Heart right ventricle (tissue), 16 donors: Measurements from ENCODE around the gene MOSPD3. TPM values are rescaled to one million over a fixed set of nuclear protein-coding genes. Genes with fewer than 3 reads are reported as not detected.
"Not testable (repeated sequence)": the region's sequence is repeated elsewhere in the genome, so short reads cannot be mapped to it uniquely, and the experiment has no call there.

Experiments
- ATAC-seq, 8 donors: fragments of 200-7000 bp; cut with Tn5 transposase; one replicate each; pipeline ENCODE4 v1.9.1; 2020; ENCODE audit warnings: mild to moderate bottlenecking in 8 of 8, moderate library complexity in 8 of 8, moderate number of reproducible peaks in 1 of 8
- DNase-seq, 2 donors: peaks; one replicate each; pipeline ENCODE4 v3.0.0-alpha.2; 2020
- H3K27ac ChIP-seq, 10 donors: fragments of 200-600 bp; sonication (generic) in 2 of 10; one replicate each; pipeline versions ENCODE4 v1.5.0 to v1.8.0; 2020 to 2022; ENCODE audit warnings: mild to moderate bottlenecking in 3 of 10
- H3K27me3 ChIP-seq, 7 donors: fragments of 200-600 bp; one replicate each; pipeline ENCODE4 v1.8.0; 2021 to 2022; ENCODE audit warnings: mild to moderate bottlenecking in 2 of 7
- H3K36me3 ChIP-seq, 9 donors: fragments of 200-600 bp; sonication (generic) in 1 of 9; one replicate each; pipeline versions ENCODE4 v1.5.0 to v1.8.0; 2020 to 2022; ENCODE audit warnings: mild to moderate bottlenecking in 2 of 9
- H3K4me1 ChIP-seq, 9 donors: fragments of 200-600 bp; sonication (generic) in 1 of 9; one replicate each; pipeline versions ENCODE4 v1.5.0 to v1.8.0; 2020 to 2022; ENCODE audit warnings: mild to moderate bottlenecking in 4 of 9
- H3K4me3 ChIP-seq, 10 donors: fragments of 200-600 bp; sonication (generic) in 2 of 10; one replicate each; pipeline versions ENCODE4 v1.5.0 to v1.8.0; 2020 to 2022; ENCODE audit warnings: mild to moderate bottlenecking in 7 of 10, moderate library complexity in 2 of 10
- H3K9me3 ChIP-seq, 11 donors: fragments of 200-600 bp in 10 of 11; sonication (generic) in 2 of 11; one replicate each; pipeline versions ENCODE4 v1.5.0 to v1.8.0; 2013 to 2022; ENCODE audit warnings: mild to moderate bottlenecking in 2 of 11, control low read depth in 1 of 11, moderate library complexity in 1 of 11
- CTCF ChIP-seq, 9 donors: fragments of 200-600 bp; sonication (generic) in 2 of 9; IDR thresholded peaks; one replicate each; pipeline versions ENCODE4 v1.5.0 to v1.8.0; 2021 to 2022; ENCODE audit warnings: antibody characterized with exemption in 9 of 9, mild to moderate bottlenecking in 5 of 9, moderate library complexity in 1 of 9
- WGBS, 2 donors: extraction: QIAGEN DNeasy Blood & Tissue Kit; methylation state at CpG; one replicate each; pipeline ENCODE4 v1.1.7; 2013; ENCODE audit warnings: inconsistent platforms in 1 of 2; 5-methylcytosine and 5-hydroxymethylcytosine counted together
- intact Hi-C, 10 donors: fragments of 100-400 bp; cut with DNase I; formaldehyde crosslinking; loops; one replicate each; pipeline versions ENCODE4 v1.11.1 to v1.14.2; 2022
- polyA plus RNA-seq, 2 donors: library from polyadenylated mRNA; stranded (reverse); fragments of 200-250 nt; gene quantifications; one replicate each; pipeline ENCODE4 v1.2.3, GENCODE V29; 2013
- total RNA-seq, 10 donors: library from RNA; stranded (reverse); fragmentation: NEBNext Ultra II Directional in 3 of 10; extraction: Animal tissue kit (Norgen Biotek cat#: 25700) in 3 of 10; gene quantifications; one replicate each; pipeline versions ENCODE4 v1.2.1 to v1.2.4, GENCODE V29; 2021 to 2023
- donor health status: Arrhythmogenic right ventricular cardiomyopathy.
- donor health status: ischemic (EF 13 %, LVEDD 7.1; RV severe dilation, severe dysfunction).
- donor health status: healthy with polysubstance abuse.
- donor health status: DM: no; HTN: yes; CAD: no.
- donor health status: DM: no; HTN: no; CAD: no.
- donor health status: ischemic (EF 25% LVEDD 6.9; RV normal size, moderate dysfunction).
- donor health status: ischemic (EF 25% LVEDD 5.7; RV mildly dilated, moderate dysfunction).
- donor health status: healthy.
- donor health status: DM: yes; HTN: yes; CAD: no.
- donor health status: Ischemic cardiomyopathy.
- donor health status: ischemic (EF 35%, LVEDD 5.7; RV mildly dilated, moderate dysfunction).
- donor health status: nonischemic (EF 11% LVEDD 7.7; RV severe dilation, severe dysfunction).
- donor health status: DM: yes; HTN: yes; CAD: no.
- donor health status: PGD.
- donor health status: ischemic (EF 29% LVEDD 5.4; RV normal size, mild dysfunction).
- donor health status: nonischemic (EF 23%, LVEDD 6.1; RV moderate dilation, normal function).

The MOSPD3 gene
- total and polyA plus RNA-seq, 12 donors: 8.0 to 12.6 (median 10.9) TPM

- no peak overlapping the region for H3K4me3 ChIP-seq
- no peaks in the 10 kb centered on the region for H3K9me3 ChIP-seq
- intact Hi-C loops: no loop called here
- DNase-seq (no peak), ATAC-seq (peak in 2 of 8 donors; percentile 9 to 26)
- 46 to 53% methylated on average over 25 of the region's 25 CpGs for WGBS, 2 donors
- peaks cover 0 to 7% (median 0%) of the 10 kb centered on the region in 9 donors for H3K4me1 ChIP-seq
- H3K27me3 ChIP-seq: peaks cover 0 to 95% (median 71%) of the 10 kb centered on the region in 7 donors
- TF ChIP-seq CTCF (IDR thresholded peaks at IDR 0.05): no peak
- no peak overlapping the region for H3K27ac ChIP-seq
- no peaks in the 10 kb centered on the region for H3K36me3 ChIP-seq
Observed at GRCh38 chr7:100654908-100655831, 42.8 kb downstream of the MOSPD3 start.

DNA sequence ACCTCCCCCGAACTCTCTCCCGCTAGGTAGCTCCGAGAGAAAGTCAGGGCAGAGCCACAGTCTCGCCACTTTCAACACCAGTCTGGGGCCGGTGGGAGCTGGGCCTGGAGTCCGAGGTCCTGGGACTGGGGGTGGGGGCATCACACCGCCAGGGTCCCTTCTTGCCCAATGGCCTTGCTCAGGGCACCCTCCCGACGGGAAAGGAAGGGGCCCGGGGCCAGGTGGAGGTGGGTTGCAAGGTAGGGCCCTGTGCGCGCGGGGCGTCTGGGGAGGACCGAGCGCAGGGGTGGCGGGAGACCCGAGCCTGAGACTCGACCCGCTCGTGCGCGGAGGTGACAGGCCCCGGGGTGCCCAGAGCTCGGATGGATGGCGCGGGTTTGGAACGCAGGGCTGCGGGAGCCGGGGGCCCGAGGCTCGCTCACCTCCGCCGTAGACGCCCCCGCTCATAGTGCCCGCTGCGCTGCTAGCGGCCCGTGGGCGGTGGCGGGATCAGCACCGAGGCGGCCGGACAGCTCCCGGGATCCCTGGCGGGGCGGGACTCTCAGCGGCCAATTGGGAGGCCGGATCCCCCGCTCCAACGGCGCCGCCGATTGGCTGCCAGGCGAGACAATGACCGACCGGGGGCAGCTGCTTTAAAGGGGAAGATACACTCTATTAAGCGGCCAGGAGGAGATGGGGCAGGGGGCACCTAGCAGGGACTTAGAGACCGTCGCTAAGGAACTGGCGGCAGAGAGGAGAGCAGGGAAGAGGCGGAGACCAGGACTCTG, 43.8 kb downstream of the MOSPD3 start, which contains the start of gene ACTL6B:
Gene ACTL6B (minus strand): TSS at position 541 of the 767 bp plus-strand sequence. CDS start 94 bp downstream, at position 447.
- 8 to 11% methylated on average over 57 to 63 of the region's 63 CpGs for WGBS, 2 donors
- no peak for TF ChIP-seq CTCF (IDR thresholded peaks at IDR 0.05)
- Histone ChIP-seq H3K36me3 (no peaks in the 10 kb centered on the region), H3K27me3 (peaks cover 0 to 97% (median 70%) of the 10 kb centered on the region in 7 donors), H3K4me1 (peaks cover 0 to 7% (median 0%) of the 10 kb centered on the region in 9 donors), H3K4me3 (no peak within 1 kb of the TSS), H3K9me3 (no peaks in the 10 kb centered on the region), H3K27ac (no peak within 1 kb of the TSS)
- intact Hi-C loops: no loop called here
- DNase-seq (peak; percentile 54 to 70), ATAC-seq (peak; percentile 55 to 85 (median 76))

GRCh38 chr7:100662194-100662776, 49.9 kb downstream of the MOSPD3 start:
- H3K9me3 ChIP-seq, H3K4me3 ChIP-seq, H3K27ac ChIP-seq, H3K4me1 ChIP-seq, intact Hi-C loops, DNase-seq, H3K36me3 ChIP-seq, ATAC-seq: not testable (repeated sequence)
- 77% methylated on average over 12 of the region's 12 CpGs for WGBS, 2 donors
- peaks cover 0 to 47% (median 29%) of the 10 kb centered on the region in 7 donors for H3K27me3 ChIP-seq

Other genes starting within 250 kb of the MOSPD3 start
- gene PILRA, start 239.1 kb upstream of the MOSPD3 start, total RNA-seq: 10 to 100 TPM in 1 of 10 donors, 1 to 10 TPM in 9; 1.1 to 12.4 (median 2.5) TPM
- gene PILRA, start 239.1 kb upstream of the MOSPD3 start, polyA plus RNA-seq: 1 to 10 TPM; 2.9 to 4.2 TPM
- gene ZCWPW1, start 183.8 kb upstream of the MOSPD3 start, total RNA-seq: 1 to 10 TPM; 3.3 to 5.5 (median 4.0) TPM
- 1 to 10 TPM; 7.2 to 7.5 TPM for gene ZCWPW1, start 183.8 kb upstream of the MOSPD3 start, polyA plus RNA-seq
- gene MEPCE, start 182.7 kb upstream of the MOSPD3 start, total RNA-seq: 10 to 100 TPM; 17.2 to 27.7 (median 23.0) TPM
- 10 to 100 TPM; 15.1 to 18.7 TPM for gene MEPCE, start 182.7 kb upstream of the MOSPD3 start, polyA plus RNA-seq
- 10 to 100 TPM in 7 of 10 donors, 1 to 10 TPM in 3; 7.5 to 18.2 (median 11.3) TPM for gene PPP1R35, start 176.0 kb upstream of the MOSPD3 start, total RNA-seq
- 10 to 100 TPM; 30.3 to 60.4 TPM for gene PPP1R35, start 176.0 kb upstream of the MOSPD3 start, polyA plus RNA-seq
- gene SPACDR, start 148.3 kb upstream of the MOSPD3 start, total RNA-seq: 1 to 10 TPM in 2 of 10 donors, under 1 TPM in 4, not detected in 4; 0.28 to 1.1 (median 0.54) TPM
- gene SPACDR, start 148.3 kb upstream of the MOSPD3 start, polyA plus RNA-seq: 1 to 10 TPM in 1 of 2 donors, under 1 TPM in 1; 0.93 to 1.3 TPM
- 10 to 100 TPM; 36.0 to 72.3 (median 46.7) TPM for gene TSC22D4, start 133.3 kb upstream of the MOSPD3 start, total RNA-seq
- 10 to 100 TPM; 46.0 to 53.7 TPM for gene TSC22D4, start 133.3 kb upstream of the MOSPD3 start, polyA plus RNA-seq
- gene NYAP1, start 128.6 kb upstream of the MOSPD3 start, total RNA-seq: under 1 TPM; 0.10 to 0.86 (median 0.30) TPM
- gene NYAP1, start 128.6 kb upstream of the MOSPD3 start, polyA plus RNA-seq: under 1 TPM; 0.30 to 0.59 TPM
- 10 to 100 TPM; 20.7 to 35.8 (median 28.4) TPM for gene AGFG2, start 73.3 kb upstream of the MOSPD3 start, total RNA-seq
- 10 to 100 TPM in 1 of 2 donors, 1 to 10 TPM in 1; 9.9 to 24.0 TPM for gene AGFG2, start 73.3 kb upstream of the MOSPD3 start, polyA plus RNA-seq
- under 1 TPM in 5 of 10 donors, not detected in 5; 0.36 to 0.87 (median 0.62) TPM for gene SAP25, start 38.6 kb upstream of the MOSPD3 start, total RNA-seq
- gene SAP25, start 38.6 kb upstream of the MOSPD3 start, polyA plus RNA-seq: 1 to 10 TPM in 1 of 2 donors, under 1 TPM in 1; 0.88 to 2.3 TPM
- gene LRCH4, start 26.4 kb upstream of the MOSPD3 start, total RNA-seq: 10 to 100 TPM; 18.4 to 37.9 (median 23.6) TPM
- 10 to 100 TPM; 36.1 to 57.6 TPM for gene LRCH4, start 26.4 kb upstream of the MOSPD3 start, polyA plus RNA-seq
- gene FBXO24, start 26.2 kb upstream of the MOSPD3 start, total RNA-seq: under 1 TPM in 8 of 10 donors, not detected in 2; 0.15 to 0.66 (median 0.40) TPM
- gene FBXO24, start 26.2 kb upstream of the MOSPD3 start, polyA plus RNA-seq: under 1 TPM; 0.20 to 0.73 TPM
- gene PCOLCE, start 10.2 kb upstream of the MOSPD3 start, total RNA-seq: 10 to 100 TPM; 13.1 to 59.6 (median 25.8) TPM
- 10 to 100 TPM; 56.4 to 74.3 TPM for gene PCOLCE, start 10.2 kb upstream of the MOSPD3 start, polyA plus RNA-seq
- under 1 TPM in 3 of 10 donors, not detected in 7; 0.20 to 0.57 (median 0.49) TPM for gene TFR2, start 29.0 kb downstream of the MOSPD3 start, total RNA-seq
- under 1 TPM; 0.29 to 0.58 TPM for gene TFR2, start 29.0 kb downstream of the MOSPD3 start, polyA plus RNA-seq
- not detected for gene ACTL6B, start 43.9 kb downstream of the MOSPD3 start, total RNA-seq
- not detected for gene ACTL6B, start 43.9 kb downstream of the MOSPD3 start, polyA plus RNA-seq
- 100 to 1,000 TPM in 7 of 10 donors, 10 to 100 TPM in 3; 91.6 to 150 (median 106) TPM for gene GNB2, start 61.2 kb downstream of the MOSPD3 start, total RNA-seq
- gene GNB2, start 61.2 kb downstream of the MOSPD3 start, polyA plus RNA-seq: 100 to 1,000 TPM in 1 of 2 donors, 10 to 100 TPM in 1; 32.8 to 227 TPM
- 10 to 100 TPM; 20.5 to 33.9 (median 24.2) TPM for gene GIGYF1, start 81.7 kb downstream of the MOSPD3 start, total RNA-seq
- gene GIGYF1, start 81.7 kb downstream of the MOSPD3 start, polyA plus RNA-seq: 10 to 100 TPM in 1 of 2 donors, 1 to 10 TPM in 1; 9.4 to 47.3 TPM
- gene POP7, start 93.6 kb downstream of the MOSPD3 start, total RNA-seq: 10 to 100 TPM; 23.2 to 34.9 (median 25.3) TPM
- 10 to 100 TPM; 35.5 to 71.5 TPM for gene POP7, start 93.6 kb downstream of the MOSPD3 start, polyA plus RNA-seq
- under 1 TPM in 1 of 10 donors, not detected in 9; 0.23 TPM for gene EPO, start 107.9 kb downstream of the MOSPD3 start, total RNA-seq
- not detected for gene EPO, start 107.9 kb downstream of the MOSPD3 start, polyA plus RNA-seq
- not detected for gene ZAN, start 121.1 kb downstream of the MOSPD3 start, total RNA-seq
- gene ZAN, start 121.1 kb downstream of the MOSPD3 start, polyA plus RNA-seq: not detected
- gene EPHB4, start 215.0 kb downstream of the MOSPD3 start, total RNA-seq: 10 to 100 TPM; 13.8 to 41.6 (median 21.0) TPM
- 10 to 100 TPM; 14.4 to 27.6 TPM for gene EPHB4, start 215.0 kb downstream of the MOSPD3 start, polyA plus RNA-seq
- 10 to 100 TPM in 1 of 10 donors, 1 to 10 TPM in 9; 4.8 to 15.7 (median 6.9) TPM for gene SLC12A9, start 240.2 kb downstream of the MOSPD3 start, total RNA-seq
- gene SLC12A9, start 240.2 kb downstream of the MOSPD3 start, polyA plus RNA-seq: 10 to 100 TPM; 10.2 to 14.0 TPM